Stimulated activated CD4-positive, alpha-beta T cell treated with anti-CD3 and anti-CD28 coated beads, Interleukin-2, amount 100 ng/mL, for 24 hours (primary cell): ENCODE data around the gene MAMDC2.
A peak's percentile ranks its signal among the peaks of the same experiment; 100 is the strongest.

Source experiments
- DNase-seq, 2 donors: peaks; one replicate each; pipeline ENCODE4 v3.0.0-alpha.2; 2020

MAMDC2 gene

GRCh38 chr9:70111042-70111602 is 67.5 kb downstream of the MAMDC2 start:
- peak; percentile 65 to 77 for DNase-seq

GRCh38 chr9:70111641-70112236 is 68.1 kb downstream of the MAMDC2 start:
- DNase-seq, result no peak

DNA sequence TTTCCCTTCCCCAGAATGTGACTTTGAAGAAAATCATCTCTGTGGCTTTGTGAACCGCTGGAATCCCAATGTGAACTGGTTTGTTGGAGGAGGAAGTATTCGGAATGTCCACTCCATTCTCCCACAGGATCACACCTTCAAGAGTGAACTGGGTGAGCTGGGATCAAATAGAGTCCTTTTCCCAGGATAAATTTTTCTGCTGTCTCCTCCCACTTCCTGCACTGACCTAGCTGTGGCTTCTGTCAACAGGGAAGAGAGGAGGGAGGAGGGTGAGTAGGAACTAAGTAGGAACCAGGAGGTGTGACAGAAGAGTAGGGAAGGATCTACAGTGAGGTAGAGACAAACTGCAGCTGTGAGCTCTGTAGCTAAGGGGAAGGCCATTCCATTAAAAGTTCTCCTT is 69.3 kb downstream of the MAMDC2 start:
- no peak for DNase-seq

DNA sequence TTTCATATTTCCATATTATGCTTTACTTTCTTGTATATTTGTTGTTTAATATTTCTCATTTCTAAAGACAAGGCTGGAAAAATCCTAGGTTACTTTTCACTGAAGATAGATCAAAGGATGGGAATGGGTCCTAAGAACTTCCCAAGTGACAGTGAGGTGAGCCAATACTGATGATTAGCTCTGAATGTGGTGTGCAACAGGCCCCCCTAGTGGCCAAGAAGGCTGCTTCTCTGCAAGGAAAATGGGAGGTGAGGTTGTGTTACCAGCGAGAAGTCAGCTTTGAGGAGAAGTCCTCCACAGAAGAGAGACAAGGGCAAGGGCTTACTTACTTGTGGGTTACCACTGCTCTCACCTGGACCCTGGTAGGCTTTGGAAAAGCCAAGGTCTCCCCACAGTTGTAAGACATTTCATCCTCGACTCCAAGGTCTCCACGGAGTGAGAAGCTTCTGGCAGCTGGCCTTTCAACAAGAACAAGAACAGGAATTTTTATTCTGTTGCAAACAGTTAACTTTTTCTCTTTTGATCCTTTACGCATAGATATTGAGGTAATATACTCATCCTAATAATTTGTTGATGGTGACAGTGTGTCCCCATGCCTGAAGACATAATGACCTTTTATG is 69.9 kb downstream of the MAMDC2 start:
- peak; percentile 21 to 33 for DNase-seq

DNA sequence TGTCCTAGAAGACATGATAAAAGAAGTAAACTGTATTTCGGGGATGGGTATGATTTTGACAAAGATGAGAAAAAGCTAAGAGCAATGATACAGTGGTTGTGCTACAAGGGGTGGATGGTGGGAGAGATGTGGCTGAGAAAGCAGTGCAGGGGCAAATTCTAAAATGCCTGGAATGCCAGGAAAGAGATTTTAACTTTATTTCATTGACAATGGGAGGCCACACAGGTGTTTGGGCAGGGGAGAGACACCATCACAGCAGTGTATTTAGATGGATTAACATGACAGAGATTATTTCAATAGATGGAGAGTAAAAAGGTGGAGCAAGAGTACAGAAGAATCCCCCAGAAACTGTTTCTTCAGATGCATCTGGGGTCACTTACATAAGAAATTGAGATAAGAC is 71.2 kb downstream of the MAMDC2 start:
- DNase-seq, result no peak

- DNase-seq, result no peak
Measured at GRCh38 chr9:70117835-70118319, 74.2 kb downstream of the MAMDC2 start.

DNA sequence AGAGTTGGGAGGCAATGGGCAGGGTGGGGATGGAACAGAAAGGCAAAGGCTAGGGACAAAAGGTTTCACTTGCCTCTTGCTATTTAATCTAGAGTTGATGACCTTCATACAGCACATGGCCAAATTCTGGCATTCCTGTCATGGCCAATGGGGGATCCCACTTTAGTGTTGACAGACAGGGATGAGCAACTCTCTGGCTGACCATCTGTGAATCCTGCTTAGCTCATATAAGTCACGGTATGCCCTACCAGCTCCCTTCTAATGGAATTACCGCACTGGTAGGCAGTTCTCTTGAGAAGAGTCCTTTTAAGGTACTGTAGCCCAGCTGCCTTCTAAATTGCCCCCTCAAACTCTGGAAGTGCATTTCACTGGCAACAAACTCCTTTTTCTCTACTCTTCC is 76.1 kb downstream of the MAMDC2 start:
- DNase-seq, result no peak

- no peak for DNase-seq
Measured at GRCh38 chr9:70120834-70121510, 77.3 kb downstream of the MAMDC2 start.

DNA sequence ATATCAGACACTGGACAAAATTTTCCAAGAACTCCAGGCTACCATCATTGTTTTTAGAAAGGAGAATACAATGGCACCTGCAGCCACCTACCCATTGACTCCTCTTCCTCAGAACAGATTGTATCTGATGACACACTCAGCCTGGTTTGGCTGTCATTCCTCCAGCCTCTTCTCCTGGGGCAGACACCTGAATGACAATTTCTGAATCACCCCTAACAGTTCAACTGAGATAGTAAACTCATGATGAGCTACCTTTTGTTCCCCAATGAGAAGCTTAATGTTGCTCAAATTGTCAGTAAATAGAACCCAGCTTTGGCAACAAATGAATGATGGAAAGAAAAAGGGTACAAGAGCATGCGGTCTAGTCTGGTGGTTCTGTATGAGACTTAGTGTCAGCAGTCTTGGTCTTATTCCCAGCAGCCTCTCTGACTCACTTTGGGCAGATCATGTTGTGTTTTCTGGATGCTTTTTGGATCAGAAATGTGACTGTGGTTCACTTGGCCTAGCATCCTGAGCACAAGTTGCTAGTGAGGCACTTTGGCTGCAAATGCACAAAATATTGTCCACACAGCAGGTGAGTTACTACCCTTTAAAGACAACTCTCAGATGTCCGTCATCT is 78.3 kb downstream of the MAMDC2 start:
- no peak for DNase-seq

DNA sequence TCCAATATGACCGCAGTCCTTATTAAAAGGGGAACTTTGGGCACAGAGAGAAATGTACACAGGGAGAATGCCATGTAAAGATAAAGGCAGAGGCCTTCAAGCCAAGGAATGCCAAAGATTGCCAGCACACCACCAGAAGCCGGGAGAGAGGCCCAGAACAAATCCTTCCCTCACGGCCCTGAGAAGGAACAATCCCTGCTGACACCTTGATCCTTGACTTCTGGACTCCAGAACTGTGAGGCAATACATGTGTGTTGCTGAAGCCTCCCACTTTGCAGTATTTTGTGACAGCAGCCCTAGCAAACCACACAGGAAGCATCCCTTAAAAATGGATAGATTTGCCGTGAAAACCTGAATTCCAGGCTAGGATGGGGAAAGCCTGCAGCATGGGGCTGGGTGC is 80.0 kb downstream of the MAMDC2 start:
- no peak for DNase-seq

- DNase-seq, result no peak
Measured at GRCh38 chr9:70125621-70126263, 82.1 kb downstream of the MAMDC2 start.

DNA sequence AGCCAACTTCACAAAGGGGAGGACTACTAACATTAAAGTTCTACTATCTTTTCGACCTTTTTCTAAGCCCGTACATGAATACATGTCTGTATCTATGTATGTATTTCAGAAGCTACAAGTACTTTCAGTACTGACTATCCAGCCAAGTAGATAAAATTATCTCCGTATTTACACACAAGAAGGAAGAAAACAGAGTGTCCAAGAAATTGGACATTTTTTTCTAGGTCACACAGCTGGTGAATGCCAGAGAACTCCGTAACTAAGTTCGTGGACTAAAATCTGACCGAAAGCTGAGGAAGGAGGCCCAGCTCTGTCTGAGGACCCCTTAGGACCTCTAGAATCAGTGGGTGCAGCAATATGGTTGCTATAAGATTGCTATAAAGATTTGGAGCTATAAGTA is 83.4 kb downstream of the MAMDC2 start:
- DNase-seq, result no peak

DNA sequence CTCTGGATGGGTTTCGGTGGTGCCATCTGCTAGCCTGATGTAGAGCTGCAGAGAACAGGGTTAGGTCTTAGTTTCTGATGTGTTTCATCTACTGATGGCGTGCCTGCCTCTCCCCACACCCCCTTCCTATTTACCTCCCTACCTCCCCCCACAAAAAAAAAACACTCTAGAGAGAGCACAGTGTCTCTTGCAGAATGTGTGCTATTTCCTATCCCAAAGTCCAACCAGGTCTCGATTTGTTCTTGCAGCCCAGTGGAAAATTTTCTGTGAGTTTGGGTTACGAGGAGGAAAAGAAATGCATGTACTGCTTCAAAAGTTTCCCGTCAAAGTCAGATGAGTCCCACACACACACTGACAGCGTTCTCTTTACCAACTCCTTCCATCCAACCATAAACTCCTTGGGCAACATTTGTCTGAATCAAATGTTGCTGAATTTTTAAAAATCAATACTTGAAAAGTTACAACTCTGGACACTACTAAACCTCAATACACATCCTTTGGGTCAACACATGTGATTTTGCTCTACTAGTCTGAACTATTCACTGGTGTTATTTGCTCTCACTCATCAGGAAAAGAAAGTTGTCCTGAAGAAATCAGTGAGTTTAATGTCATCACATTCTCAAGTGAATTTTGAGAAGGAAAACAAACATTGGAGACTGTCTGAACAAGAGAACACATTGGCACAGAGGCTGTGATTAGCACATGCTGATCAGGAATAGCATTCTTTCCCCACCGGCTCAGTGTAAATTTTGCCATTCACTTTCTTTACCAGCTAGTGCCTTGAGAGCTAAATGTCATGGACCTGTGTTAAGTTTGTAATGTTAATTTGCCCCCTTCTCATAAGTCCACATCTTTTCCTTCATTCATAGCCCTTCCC is 84.1 kb downstream of the MAMDC2 start:
- no peak for DNase-seq

GRCh38 chr9:70130266-70130665 is 86.6 kb downstream of the MAMDC2 start:
- DNase-seq, result no peak

DNA sequence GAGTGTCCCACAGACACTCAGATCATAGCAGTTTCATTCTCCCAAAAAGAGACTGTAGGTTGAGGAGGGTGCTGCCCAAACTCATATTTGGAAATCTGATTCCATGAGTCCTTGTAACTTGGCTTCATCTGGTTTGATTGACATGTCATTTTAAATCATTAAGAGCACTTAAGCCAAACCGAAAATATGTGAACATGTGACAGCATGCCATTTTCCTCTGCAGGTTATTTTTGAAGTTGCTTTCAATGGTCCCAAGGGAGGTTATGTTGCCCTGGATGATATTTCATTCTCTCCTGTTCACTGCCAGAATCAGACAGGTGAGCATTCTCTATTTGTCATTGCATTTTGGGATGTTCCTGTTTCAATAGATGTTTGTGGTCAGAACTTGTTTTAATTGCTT is 87.6 kb downstream of the MAMDC2 start:
- no peak for DNase-seq

DNA sequence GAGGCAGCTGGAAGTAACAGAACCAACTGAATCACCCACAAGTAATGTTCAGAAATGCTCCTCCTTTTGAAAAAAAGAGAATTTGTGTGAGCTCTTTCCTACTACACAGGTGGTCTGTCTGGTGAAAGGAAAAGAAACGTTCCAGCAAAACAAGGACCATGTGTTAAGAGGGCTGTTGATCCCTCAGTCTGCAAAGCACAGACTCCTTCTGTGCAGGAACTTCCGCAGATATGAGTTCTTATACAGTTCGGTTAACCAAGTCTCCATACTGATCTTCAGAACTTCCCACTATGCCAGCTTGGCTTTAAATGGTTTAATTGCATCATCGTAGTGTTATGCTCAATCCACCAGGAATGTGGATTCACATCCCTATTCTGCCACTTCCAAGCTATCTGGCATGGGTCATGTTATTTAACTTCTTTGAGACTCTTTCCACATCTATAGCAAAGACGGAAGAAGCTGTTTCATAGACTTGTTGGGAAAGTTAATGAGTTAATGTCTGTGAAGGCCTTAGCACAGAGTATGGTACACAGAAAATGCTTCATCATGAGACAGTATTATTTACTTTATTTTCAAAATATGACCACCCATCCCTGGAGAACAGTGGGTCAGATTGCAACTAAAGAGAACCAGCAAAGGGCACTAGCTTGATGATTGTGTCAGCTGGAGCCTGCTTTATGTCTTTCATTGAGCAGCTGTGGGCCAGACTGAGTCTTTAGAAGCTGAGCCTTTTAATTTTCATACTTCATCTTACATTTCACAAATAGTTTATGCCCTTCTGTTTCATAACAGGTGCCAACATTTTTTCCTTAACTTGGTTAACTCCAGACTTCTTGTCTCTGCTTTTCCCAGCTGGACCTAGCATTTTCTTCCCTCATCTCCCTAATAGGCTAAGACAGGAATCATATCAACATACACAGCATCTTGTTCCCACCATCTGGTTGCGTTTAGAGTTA is 89.9 kb downstream of the MAMDC2 start:
- DNase-seq, result no peak

- no peak for DNase-seq
Measured at GRCh38 chr9:70134360-70134759, 90.7 kb downstream of the MAMDC2 start.

DNA sequence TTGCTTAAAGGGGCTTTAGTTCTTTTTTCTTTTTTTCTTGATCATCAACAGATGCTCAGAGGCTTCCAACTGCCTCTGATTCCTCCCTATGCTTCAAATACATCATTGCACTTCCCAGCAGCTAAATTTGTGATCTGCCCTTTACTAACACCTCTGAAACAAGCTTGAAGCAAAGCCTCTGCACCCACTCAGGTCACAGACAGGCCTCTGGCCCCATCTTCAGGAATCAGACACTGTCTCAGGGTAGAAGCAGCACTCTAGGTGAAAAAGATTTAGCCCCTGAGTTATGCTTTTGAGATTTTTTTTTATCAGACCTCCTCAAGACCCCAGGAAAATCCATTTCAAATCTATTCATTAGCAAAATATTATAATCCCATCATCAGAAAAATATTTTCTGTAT is 91.5 kb downstream of the MAMDC2 start:
- no peak for DNase-seq

DNA sequence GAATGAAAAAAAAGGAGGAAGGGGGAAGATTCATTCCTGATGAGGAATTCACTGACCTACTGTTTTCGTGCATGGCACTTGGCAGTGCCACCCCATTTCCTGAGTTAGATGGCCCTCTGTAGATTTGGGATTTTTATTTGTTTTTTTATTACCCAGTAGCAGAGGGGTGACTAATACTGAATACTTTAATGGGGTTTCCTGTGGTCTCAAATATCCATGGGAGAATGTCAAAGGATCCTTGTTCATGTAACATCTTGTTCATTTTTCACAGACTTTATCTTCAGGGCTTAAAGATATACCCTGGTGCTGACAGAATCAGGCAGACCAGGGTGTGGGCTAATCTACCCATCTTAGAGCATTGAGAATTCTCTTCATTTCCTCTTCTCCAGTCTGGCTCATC is 93.0 kb downstream of the MAMDC2 start:
- DNase-seq, result no peak

GRCh38 chr9:70137577-70137976 is 93.9 kb downstream of the MAMDC2 start:
- DNase-seq, result no peak

GRCh38 chr9:70142101-70142500 is 98.5 kb downstream of the MAMDC2 start:
- no peak for DNase-seq
